GM18519 (cell line): ENCODE results near the gene NFE2L1.
"Not testable (repeated sequence)": the region's sequence is repeated elsewhere in the genome, so short reads cannot be mapped to it uniquely, and the experiment has no call there.

Experiments used
- ATAC-seq: cut with Tn5 transposase; IDR thresholded peaks from one replicate; pipeline ENCODE4 v1.9.1; 2021; ENCODE audit warnings: mild to moderate bottlenecking, moderate library complexity; ENCODE audit not compliant: unreplicated experiment, low FRiP score

The NFE2L1 gene

GRCh38 chr17:48023400-48024148, 24.6 kb upstream of the NFE2L1 start:
- no peak for ATAC-seq

- peak; percentile 10 for ATAC-seq
Observed at GRCh38 chr17:48024149-48025039, 23.8 kb upstream of the NFE2L1 start.

- ATAC-seq, result peak; percentile 70
Observed at GRCh38 chr17:48025040-48025903, 22.9 kb upstream of the NFE2L1 start.

GRCh38 chr17:48025904-48026501, 22.2 kb upstream of the NFE2L1 start:
- ATAC-seq, result no peak

- ATAC-seq, result peak; percentile 33
Observed at GRCh38 chr17:48026502-48027321, 21.4 kb upstream of the NFE2L1 start.

GRCh38 chr17:48027322-48027981, 20.7 kb upstream of the NFE2L1 start:
- no peak for ATAC-seq

- ATAC-seq, result no peak
Observed at GRCh38 chr17:48028736-48029135, 19.4 kb upstream of the NFE2L1 start.

- ATAC-seq, result no peak
Observed at GRCh38 chr17:48030531-48030930, 17.6 kb upstream of the NFE2L1 start.

GRCh38 chr17:48031966-48032365, 16.2 kb upstream of the NFE2L1 start:
- no peak for ATAC-seq

GRCh38 chr17:48034734-48035133, 13.4 kb upstream of the NFE2L1 start:
- ATAC-seq, result not testable (repeated sequence)

GRCh38 chr17:48036693-48037035, 11.5 kb upstream of the NFE2L1 start:
- ATAC-seq, result no peak

- no peak for ATAC-seq
Observed at GRCh38 chr17:48037036-48037837, 10.9 kb upstream of the NFE2L1 start, which contains the start of gene COPZ2. Gene COPZ2 (minus strand): TSS chr17:48037797. CDS start chr17:48037777, 20 bp downstream.

- ATAC-seq, result no peak
Observed at GRCh38 chr17:48037838-48038323, 10.3 kb upstream of the NFE2L1 start.

- no peak for ATAC-seq
Observed at GRCh38 chr17:48038687-48039086, 9.5 kb upstream of the NFE2L1 start.

- ATAC-seq, result no peak
Observed at GRCh38 chr17:48043176-48043575, 5.0 kb upstream of the NFE2L1 start.

- ATAC-seq, result no peak
Observed at GRCh38 chr17:48044851-48045250, 3.3 kb upstream of the NFE2L1 start.

GRCh38 chr17:48045316-48046001, 2.7 kb upstream of the NFE2L1 start:
- ATAC-seq, result no peak
